ENCODE results near the gene RNF121.
A peak's percentile ranks its signal among the peaks of the same experiment; 100 is the strongest.

GRCh38 chr11:72040491-72041363 is 111.9 kb downstream of the RNF121 start:
- TF ChIP-seq POLR2A (IDR thresholded peaks at IDR 0.05) (peak; percentile 49), EP300 (IDR thresholded peaks at IDR 0.05) (peak; percentile 50), CTCF (IDR thresholded peaks at IDR 0.05) (peak in 1 of 3 donors; percentile 10)

All from ovary (tissue), 3 donors.